GM12878 (cell line): Measurements from ENCODE around the gene BBS4. TPM values are rescaled to one million over a fixed set of nuclear protein-coding genes. Genes with fewer than 3 reads are reported as not detected.

Source experiments
- ATF2 ChIP-seq: IDR thresholded peaks from 2 replicates; pipeline ENCODE4 v1.6.1; 2012; ENCODE audit warnings: low read length, inconsistent platforms
- ATF7 ChIP-seq: fragments of 450-650 bp; IDR thresholded peaks from 2 replicates; pipeline ENCODE4 v1.6.1; 2016; ENCODE audit warnings: low read depth, mild to moderate bottlenecking
- BACH1 ChIP-seq: fragments of 450-650 bp; IDR thresholded peaks from 2 replicates; pipeline ENCODE4 v1.6.1; 2017; ENCODE audit warnings: mild to moderate bottlenecking, borderline replicate concordance
- BCL3 ChIP-seq: IDR thresholded peaks from 2 replicates; pipeline ENCODE4 v1.6.1; 2011; ENCODE audit warnings: borderline replicate concordance, low read depth, mild to moderate bottlenecking, moderate library complexity, low read length; ENCODE audit not compliant: insufficient read depth, poor library complexity, severe bottlenecking
- CHD1 ChIP-seq: IDR thresholded peaks from 2 replicates; pipeline ENCODE4 v1.6.1; 2012; ENCODE audit warnings: low read depth, low read length, improper control_type of control experiment
- CREM ChIP-seq: IDR thresholded peaks from 2 replicates; pipeline ENCODE4 v1.6.1; 2014; ENCODE audit warnings: antibody characterized with exemption, low read depth
- ELK1 ChIP-seq: IDR thresholded peaks from 2 replicates; pipeline ENCODE4 v1.6.1; 2012; ENCODE audit warnings: low read depth, low read length, improper control_type of control experiment
- HCFC1 ChIP-seq: fragments of 150-350 bp; IDR thresholded peaks from 2 replicates; pipeline ENCODE4 v1.6.1; 2014; ENCODE audit warnings: low read length
- HDAC2 ChIP-seq: fragments of 200-600 bp; sonication (generic); IDR thresholded peaks from 2 replicates; pipeline ENCODE4 v1.6.1; 2017
- HDGF ChIP-seq: fragments of 450-650 bp; IDR thresholded peaks from 2 replicates; pipeline ENCODE4 v1.6.1; 2016; ENCODE audit warnings: antibody characterized with exemption
- JUND ChIP-seq: IDR thresholded peaks from 2 replicates; pipeline ENCODE4 v1.6.1; 2012; ENCODE audit warnings: low read depth, mild to moderate bottlenecking, low read length, improper control_type of control experiment, moderate library complexity
- MAX ChIP-seq: IDR thresholded peaks from 2 replicates; pipeline ENCODE4 v1.6.1; 2012; ENCODE audit warnings: low read depth, low read length, improper control_type of control experiment
- MEF2B ChIP-seq: fragments of 450-650 bp; IDR thresholded peaks from 2 replicates; pipeline ENCODE4 v1.6.1; 2018; ENCODE audit warnings: mild to moderate bottlenecking, moderate library complexity; ENCODE audit not compliant: partially characterized antibody, poor library complexity, severe bottlenecking
- MXI1 ChIP-seq: fragments of 150-350 bp; IDR thresholded peaks from 2 replicates; pipeline ENCODE4 v1.6.1; 2011; ENCODE audit warnings: low read depth, mild to moderate bottlenecking, inconsistent platforms, low read length, improper control_type of control experiment
- NBN ChIP-seq: fragments of 450-650 bp; IDR thresholded peaks from 2 replicates; pipeline ENCODE4 v1.6.1; 2016
- NFYB ChIP-seq: IDR thresholded peaks from 2 replicates; pipeline ENCODE4 v1.6.1; 2011; ENCODE audit warnings: low read depth, mild to moderate bottlenecking, low read length, improper control_type of control experiment, moderate library complexity; ENCODE audit not compliant: insufficient read depth
- NR2C1 ChIP-seq: fragments of 450-650 bp; IDR thresholded peaks from 2 replicates; pipeline ENCODE4 v1.6.1; 2017; ENCODE audit warnings: antibody characterized with exemption, mild to moderate bottlenecking, moderate library complexity
- PAX5 ChIP-seq: IDR thresholded peaks from 2 replicates; pipeline ENCODE4 v1.6.1; 2011; ENCODE audit warnings: low read depth, low read length, borderline replicate concordance
- RAD51 ChIP-seq: fragments of 450-650 bp; IDR thresholded peaks from 2 replicates; pipeline ENCODE4 v1.6.1; 2016; ENCODE audit warnings: moderate library complexity, mild to moderate bottlenecking, inconsistent platforms
- RELA ChIP-seq: fragments of 450-650 bp; IDR thresholded peaks from 2 replicates; pipeline ENCODE4 v1.8.0; 2014; ENCODE audit warnings: borderline replicate concordance; ENCODE audit not compliant: partially characterized antibody
- RELB ChIP-seq: fragments of 450-650 bp; IDR thresholded peaks from 2 replicates; pipeline ENCODE4 v1.6.1; 2017; ENCODE audit warnings: low read depth, mild to moderate bottlenecking, moderate library complexity
- RFX5 ChIP-seq: IDR thresholded peaks from 2 replicates; pipeline ENCODE4 v1.6.1; 2011; ENCODE audit warnings: low read depth, low read length, improper control_type of control experiment
- SIX5 ChIP-seq: IDR thresholded peaks from 2 replicates; pipeline ENCODE4 v1.6.1; 2011; ENCODE audit warnings: mild to moderate bottlenecking, low read depth, low read length, moderate library complexity; ENCODE audit not compliant: severe bottlenecking
- SMAD5 ChIP-seq: IDR thresholded peaks from 2 replicates; pipeline ENCODE4 v1.6.1; 2016; ENCODE audit warnings: antibody characterized with exemption, low read depth
- SUPT20H ChIP-seq: IDR thresholded peaks from 2 replicates; pipeline ENCODE4 v1.6.1; 2011; ENCODE audit warnings: low read depth, mild to moderate bottlenecking, low read length, moderate library complexity, borderline replicate concordance; ENCODE audit not compliant: control insufficient read depth
- ZBED1 ChIP-seq: IDR thresholded peaks from 2 replicates; pipeline ENCODE4 v1.6.1; 2016; ENCODE audit warnings: borderline replicate concordance
- ZNF207 ChIP-seq: fragments of 450-650 bp; IDR thresholded peaks from 2 replicates; pipeline ENCODE4 v1.6.1; 2014; ENCODE audit warnings: antibody characterized with exemption, mild to moderate bottlenecking, borderline replicate concordance
- ZNF24 ChIP-seq: fragments of 450-650 bp; IDR thresholded peaks from 2 replicates; pipeline ENCODE4 v1.6.1; 2017; ENCODE audit warnings: antibody characterized with exemption, mild to moderate bottlenecking
- ZNF274 ChIP-seq: IDR thresholded peaks from one replicate; pipeline ENCODE4 v1.8.0; 2011; ENCODE audit not compliant: insufficient read length, insufficient read depth
- polyA plus RNA-seq, 11 experiments: library from polyadenylated mRNA; depleted of rRNA in 4 of 11; unstranded in 6 of 11; stranded (reverse) in 5 of 11; fragments of >200 nt; fragmentation: Nextera tagmentation in 4 of 11; fragmentation: Illumina TruSeq in 1 of 11; extraction: Ambion mirVana in 4 of 11; extraction: Trizol in 1 of 11; gene quantifications; 1 replicate in 1 of 11; 2 replicates in 10 of 11; pipeline versions ENCODE4 v1.2.1 to v1.2.3, GENCODE V29; 2011 to 2016; ENCODE audit warnings: inconsistent platforms in 2 of 11, missing spikeins in 2 of 11, low read depth in 1 of 11
- total RNA-seq, 4 experiments: library from RNA; depleted of rRNA in 3 of 4; stranded (reverse); fragments of >200 nt in 3 of 4; fragmentation: Illumina TruSeq in 1 of 4; extraction: Trizol in 1 of 4; gene quantifications; 2 replicates each; pipeline versions ENCODE4 v1.2.1 to v1.2.3, GENCODE V29; 2013 to 2021

The BBS4 gene
- total and polyA plus RNA-seq, 10 of the 15 experiments (the other 5 are each of a cell fraction or from before 2014, with no cell fraction given) = 7.2 to 22.1 (median 9.9) TPM

GRCh38 chr15:72785432-72785831 is 99.4 kb downstream of the BBS4 start (continued):
- TF ChIP-seq SIX5 = no peak
- no peak for TF ChIP-seq SMAD5
- no peak for TF ChIP-seq CREM
- TF ChIP-seq RFX5 = 0 out of 2 replicates have a peak, but pooled peaks have one; percentile 23
- TF ChIP-seq SUPT20H = no peak
- peak; percentile 20; the same call in 1 of the 2 replicates for TF ChIP-seq RELB
- no peak for TF ChIP-seq HDAC2
- TF ChIP-seq ATF2 = no peak
- TF ChIP-seq NBN = no peak
- TF ChIP-seq BACH1 = 0 out of 2 replicates have a peak, but pooled peaks have one; percentile 13
- no peak for TF ChIP-seq ZNF207
- TF ChIP-seq MXI1 = no peak
- TF ChIP-seq BCL3 = no peak
- peak; percentile 49 for TF ChIP-seq MEF2B
- TF ChIP-seq RELA = no peak
- 0 out of 2 replicates have a peak, but pooled peaks have one; percentile 19 for TF ChIP-seq HDGF
- TF ChIP-seq ELK1 = no peak
- TF ChIP-seq NR2C1 = no peak
- no peak for TF ChIP-seq HCFC1
- no peak for TF ChIP-seq NFYB
- no peak for TF ChIP-seq RAD51
- TF ChIP-seq MAX = no peak
- TF ChIP-seq CHD1 = no peak
- TF ChIP-seq ZBED1 = no peak
- no peak for TF ChIP-seq JUND
- TF ChIP-seq ZNF274 = no peak
- TF ChIP-seq PAX5 = no peak
- TF ChIP-seq ATF7 = 0 out of 2 replicates have a peak, but pooled peaks have one; percentile 21
- TF ChIP-seq ZNF24 = no peak
